Endodermal cell (in vitro differentiated cells): Measurements from ENCODE around the gene HMCN2. TPM values are rescaled to one million over a fixed set of nuclear protein-coding genes. Genes with fewer than 3 reads are reported as not detected.

Experiments
- DNase-seq: peaks from one replicate; pipeline ENCODE4 v3.0.0-alpha.2; 2017
- H3K27ac ChIP-seq: 2 replicates; pipeline ENCODE4 v1.5.1; 2013; ENCODE audit warnings: mild to moderate bottlenecking, low read depth, low read length, moderate library complexity
- H3K27me3 ChIP-seq: 2 replicates; pipeline ENCODE4 v1.6.1; 2013; ENCODE audit warnings: mild to moderate bottlenecking, low read length, moderate library complexity; ENCODE audit not compliant: insufficient read depth, control insufficient read depth, poor library complexity, severe bottlenecking
- H3K36me3 ChIP-seq: 2 replicates; pipeline ENCODE4 v1.7.0; 2013; ENCODE audit warnings: mild to moderate bottlenecking, low read length, moderate library complexity; ENCODE audit not compliant: control insufficient read depth, insufficient read depth
- H3K4me1 ChIP-seq: one replicate; pipeline ENCODE4 v1.7.0; 2013; ENCODE audit warnings: low read length; ENCODE audit not compliant: control insufficient read depth, insufficient read depth
- H3K4me3 ChIP-seq: 2 replicates; pipeline ENCODE4 v1.5.1; 2013; ENCODE audit warnings: mild to moderate bottlenecking, low read length, moderate library complexity
- H3K9ac ChIP-seq: 2 replicates; pipeline ENCODE4 v1.6.1; 2013; ENCODE audit warnings: mild to moderate bottlenecking, low read length, moderate library complexity; ENCODE audit not compliant: poor library complexity, severe bottlenecking; ENCODE audit errors: extremely low read depth
- H3K9me3 ChIP-seq: 2 replicates; pipeline ENCODE4 v1.6.1; 2013; ENCODE audit warnings: mild to moderate bottlenecking, low read length, moderate library complexity; ENCODE audit not compliant: control insufficient read depth
- H3K27ac Mint-ChIP-seq: 2 replicates; pipeline ENCODE4 v1.8.0; 2020; ENCODE audit warnings: mixed read lengths
- H3K27me3 Mint-ChIP-seq: 2 replicates; pipeline ENCODE4 v1.8.0; 2021; ENCODE audit warnings: mild to moderate bottlenecking, mixed read lengths; ENCODE audit not compliant: insufficient read depth
- H3K36me3 Mint-ChIP-seq: 2 replicates; pipeline ENCODE4 v1.8.0; 2020; ENCODE audit warnings: low read depth, mixed read lengths
- H3K4me1 Mint-ChIP-seq: 2 replicates; pipeline ENCODE4 v1.8.0; 2020; ENCODE audit warnings: mixed read lengths
- H3K4me3 Mint-ChIP-seq: 2 replicates; pipeline ENCODE4 v1.8.0; 2020; ENCODE audit warnings: mild to moderate bottlenecking, moderate library complexity, mixed read lengths
- H3K9me3 Mint-ChIP-seq: 2 replicates; pipeline ENCODE4 v1.8.0; 2020; ENCODE audit warnings: mild to moderate bottlenecking, mixed read lengths
- WGBS, 2 experiments: methylation state at CpG; one replicate each; pipeline versions ENCODE4 v1.1.5 to v1.1.7; 2013; ENCODE audit warnings: missing lambda C conversion rate in 2 of 2, mixed read lengths in 1 of 2; ENCODE audit not compliant: insufficient coverage in 1 of 2, insufficient read length in 1 of 2; 5-methylcytosine and 5-hydroxymethylcytosine counted together
- total RNA-seq, 2 donors: library from RNA; stranded (reverse); fragmentation: NEBNext Ultra II Directional in 1 of 2; extraction: Animal tissue kit (Norgen Biotek cat#: 25700) in 1 of 2; gene quantifications; 2 replicates in 1 of 2; 3 replicates in 1 of 2; pipeline ENCODE4 v1.2.1, GENCODE V29; 2021
- TF ChIP-seq, protein P1 (sequence below): fragments of 200-600 bp; sonication (generic); conservative IDR thresholded peaks from 2 replicates; pipeline ENCODE4 v1.5.0; 2021; ENCODE audit warnings: antibody characterized with exemption, mild to moderate bottlenecking

Gene HMCN2
- total RNA-seq, 2 donors from 2014 or later, result 3.3 to 3.9 TPM

DNA sequence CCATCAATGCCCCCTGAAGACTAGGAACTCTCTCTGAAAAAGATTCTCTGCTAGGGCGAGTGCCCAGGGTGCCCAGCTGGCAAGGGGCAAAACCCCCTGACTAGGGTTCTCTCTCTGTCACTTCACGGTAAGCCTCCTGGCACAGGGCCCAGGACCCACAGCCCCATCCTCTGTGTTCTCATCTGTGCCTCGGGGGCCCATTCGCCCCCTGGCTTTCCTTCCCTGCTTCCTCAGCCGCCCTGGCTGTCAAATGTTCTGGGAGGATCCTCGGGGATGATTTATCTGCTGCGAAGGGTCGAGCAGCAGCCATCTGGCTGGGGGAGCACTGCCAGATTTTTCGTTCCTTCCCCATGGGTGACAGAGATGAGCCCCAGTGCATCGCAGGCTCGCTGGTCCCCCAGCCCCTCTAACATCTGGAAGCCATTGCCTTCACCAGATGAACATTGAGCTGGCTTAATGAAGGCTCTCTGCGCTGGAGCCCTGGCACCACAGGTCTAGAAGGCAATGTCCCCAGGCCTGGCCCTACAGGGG lies 24.2 kb downstream of the HMCN2 start:
- WGBS, 2 experiments, result 89 to 95% methylated on average over 9 to 12 of the region's 12 CpGs
- H3K27me3 ChIP-seq, result no peaks in the 10 kb centered on the region

DNA sequence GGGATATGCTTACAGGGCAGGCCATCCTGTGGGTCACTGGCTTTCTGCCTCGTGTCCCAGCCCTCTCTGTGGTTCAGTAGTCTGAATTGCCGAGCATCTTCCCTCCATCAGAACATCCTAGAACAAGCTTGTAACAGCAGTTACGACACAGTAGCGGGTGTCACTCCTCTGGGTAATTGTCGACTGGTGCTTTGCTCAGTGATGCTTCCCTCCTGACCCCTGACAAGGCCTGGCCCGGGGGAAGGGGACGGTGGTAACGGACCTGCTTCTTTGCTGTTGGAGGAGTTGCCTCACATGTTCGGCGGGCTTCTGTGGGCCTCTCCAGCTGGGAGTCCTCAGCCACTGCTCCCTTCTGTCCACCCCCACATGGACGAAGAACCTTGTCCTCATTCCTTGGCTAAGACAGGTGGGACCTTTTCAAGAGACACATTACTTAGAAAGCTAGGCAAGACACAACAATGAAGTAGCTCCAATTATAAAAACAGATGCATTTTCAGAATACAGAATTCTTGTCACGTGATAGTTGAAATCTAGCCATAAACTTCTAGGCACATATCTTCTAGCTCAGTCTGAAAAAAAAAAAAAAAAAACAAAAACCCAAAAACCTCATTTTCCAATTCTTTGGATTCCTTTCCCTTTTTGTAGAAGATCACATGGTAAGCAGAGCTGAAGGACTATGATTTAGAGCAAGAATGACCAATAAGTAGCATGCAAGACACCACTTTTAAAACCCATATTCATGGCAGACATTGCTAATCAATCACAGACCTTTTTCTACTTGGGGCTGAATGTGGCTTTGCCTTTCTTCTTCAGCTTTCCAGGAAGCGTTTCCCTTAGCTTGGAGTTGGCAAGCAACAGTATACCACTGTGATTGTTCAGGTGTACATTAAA lies 25.0 kb downstream of the HMCN2 start:
- H3K4me3 Mint-ChIP-seq, result no peak overlapping the region
- TF ChIP-seq, protein P1, sequence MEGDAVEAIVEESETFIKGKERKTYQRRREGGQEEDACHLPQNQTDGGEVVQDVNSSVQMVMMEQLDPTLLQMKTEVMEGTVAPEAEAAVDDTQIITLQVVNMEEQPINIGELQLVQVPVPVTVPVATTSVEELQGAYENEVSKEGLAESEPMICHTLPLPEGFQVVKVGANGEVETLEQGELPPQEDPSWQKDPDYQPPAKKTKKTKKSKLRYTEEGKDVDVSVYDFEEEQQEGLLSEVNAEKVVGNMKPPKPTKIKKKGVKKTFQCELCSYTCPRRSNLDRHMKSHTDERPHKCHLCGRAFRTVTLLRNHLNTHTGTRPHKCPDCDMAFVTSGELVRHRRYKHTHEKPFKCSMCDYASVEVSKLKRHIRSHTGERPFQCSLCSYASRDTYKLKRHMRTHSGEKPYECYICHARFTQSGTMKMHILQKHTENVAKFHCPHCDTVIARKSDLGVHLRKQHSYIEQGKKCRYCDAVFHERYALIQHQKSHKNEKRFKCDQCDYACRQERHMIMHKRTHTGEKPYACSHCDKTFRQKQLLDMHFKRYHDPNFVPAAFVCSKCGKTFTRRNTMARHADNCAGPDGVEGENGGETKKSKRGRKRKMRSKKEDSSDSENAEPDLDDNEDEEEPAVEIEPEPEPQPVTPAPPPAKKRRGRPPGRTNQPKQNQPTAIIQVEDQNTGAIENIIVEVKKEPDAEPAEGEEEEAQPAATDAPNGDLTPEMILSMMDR, result no peak
- peaks cover 6% of the 10 kb centered on the region for H3K4me1 Mint-ChIP-seq
- H3K4me3 ChIP-seq, result no peak overlapping the region
- peak; percentile 38 for DNase-seq
- H3K27ac Mint-ChIP-seq, result no peak overlapping the region
- no peak overlapping the region for H3K27ac ChIP-seq
- WGBS, 2 experiments, result 89 to 94% methylated on average over 8 to 13 of the region's 13 CpGs
- H3K4me1 ChIP-seq, result no peaks in the 10 kb centered on the region
- no peaks in the 10 kb centered on the region for H3K9me3 ChIP-seq
- H3K36me3 ChIP-seq, result no peaks in the 10 kb centered on the region
- no peaks in the 10 kb centered on the region for H3K27me3 ChIP-seq
- H3K9me3 Mint-ChIP-seq, result no peaks in the 10 kb centered on the region
- H3K36me3 Mint-ChIP-seq, result no peaks in the 10 kb centered on the region
- H3K27me3 Mint-ChIP-seq, result no peaks in the 10 kb centered on the region
- H3K9ac ChIP-seq, result no peak overlapping the region

More for the DNA sequence above, 24.2 kb downstream of the HMCN2 start:
- no peaks in the 10 kb centered on the region for H3K36me3 Mint-ChIP-seq
- no peak overlapping the region for H3K27ac Mint-ChIP-seq
- Histone ChIP-seq H3K36me3 (no peaks in the 10 kb centered on the region), H3K4me1 (no peaks in the 10 kb centered on the region), H3K9ac (no peak overlapping the region), H3K27ac (no peak overlapping the region), H3K9me3 (no peaks in the 10 kb centered on the region), H3K4me3 (no peak overlapping the region)
- DNase-seq, result peak; percentile 30
- H3K4me1 Mint-ChIP-seq, result peaks cover 6% of the 10 kb centered on the region
- H3K27me3 Mint-ChIP-seq, result no peaks in the 10 kb centered on the region
- no peaks in the 10 kb centered on the region for H3K9me3 Mint-ChIP-seq
- TF ChIP-seq, protein P1, result no peak
- no peak overlapping the region for H3K4me3 Mint-ChIP-seq

DNA sequence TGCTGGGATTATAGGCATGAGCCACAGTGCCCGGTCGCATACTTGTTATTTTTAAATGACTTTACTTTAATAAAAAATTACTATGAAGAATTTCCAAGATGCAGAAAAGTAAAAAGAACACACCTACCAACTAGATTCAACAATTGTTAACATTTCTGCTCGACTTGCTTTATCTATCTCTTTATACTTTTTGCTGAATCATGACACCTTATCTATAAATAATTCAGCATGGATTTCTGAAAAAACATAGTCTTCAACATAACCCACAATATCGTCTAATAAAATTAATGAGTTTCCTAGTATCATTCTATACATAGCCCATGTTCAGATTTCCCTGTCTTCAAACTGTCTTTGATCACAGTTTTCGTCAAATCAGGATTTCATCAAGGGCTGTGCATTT lies 25.9 kb downstream of the HMCN2 start:
- no peak for DNase-seq
- WGBS, 2 experiments, result 85 to 96% methylated on average over 5 of the region's 5 CpGs
- no peak overlapping the region for H3K4me3 Mint-ChIP-seq
- Histone ChIP-seq H3K4me1 (no peaks in the 10 kb centered on the region), H3K27me3 (no peaks in the 10 kb centered on the region), H3K27ac (no peak overlapping the region), H3K9ac (no peak overlapping the region), H3K9me3 (no peaks in the 10 kb centered on the region), H3K4me3 (no peak overlapping the region), H3K36me3 (no peaks in the 10 kb centered on the region)
- H3K27ac Mint-ChIP-seq, result no peak overlapping the region
- no peaks in the 10 kb centered on the region for H3K9me3 Mint-ChIP-seq
- peaks cover 6% of the 10 kb centered on the region for H3K4me1 Mint-ChIP-seq
- TF ChIP-seq, protein P1, result no peak
- H3K27me3 Mint-ChIP-seq, result no peaks in the 10 kb centered on the region
- H3K36me3 Mint-ChIP-seq, result no peaks in the 10 kb centered on the region
